Stimulated activated naive CD4-positive, alpha-beta T cell treated with Interleukin-2 at 50 U/mL for 16 hours (primary cell): ENCODE results near the gene DNMT3A.

Experiments
- DNase-seq: peaks from one replicate; lab custom pipeline; 2025; lab: John Stamatoyannopoulos, UW

Gene DNMT3A

GRCh38 chr2:25304826-25305596 lies 36.7 kb downstream of the DNMT3A start:
- no peak for DNase-seq

- DNase-seq = no peak
Measured at GRCh38 chr2:25304321-25304720, 37.4 kb downstream of the DNMT3A start.

GRCh38 chr2:25303633-25304236 lies 38.0 kb downstream of the DNMT3A start:
- no peak for DNase-seq

GRCh38 chr2:25302758-25303375 lies 38.9 kb downstream of the DNMT3A start:
- DNase-seq = no peak

- DNase-seq = peak; percentile 73
Measured at GRCh38 chr2:25301453-25302352, 40.0 kb downstream of the DNMT3A start.

GRCh38 chr2:25300001-25300400 lies 41.7 kb downstream of the DNMT3A start:
- no peak for DNase-seq

GRCh38 chr2:25298776-25299431 lies 42.8 kb downstream of the DNMT3A start:
- DNase-seq = no peak

GRCh38 chr2:25297738-25298137 lies 44.0 kb downstream of the DNMT3A start:
- no peak for DNase-seq

GRCh38 chr2:25295621-25296020 lies 46.1 kb downstream of the DNMT3A start:
- no peak for DNase-seq

GRCh38 chr2:25294573-25295462 lies 46.9 kb downstream of the DNMT3A start:
- peak; percentile 66 for DNase-seq

- DNase-seq = no peak
Measured at GRCh38 chr2:25293958-25294562, 47.7 kb downstream of the DNMT3A start.

GRCh38 chr2:25293145-25293544 lies 48.6 kb downstream of the DNMT3A start:
- DNase-seq = no peak

GRCh38 chr2:25292408-25292807 lies 49.3 kb downstream of the DNMT3A start:
- DNase-seq = no peak

- no peak for DNase-seq
Measured at GRCh38 chr2:25290811-25291495, 50.8 kb downstream of the DNMT3A start.

GRCh38 chr2:25286723-25287483 lies 54.8 kb downstream of the DNMT3A start:
- DNase-seq = no peak

GRCh38 chr2:25286025-25286400 lies 55.7 kb downstream of the DNMT3A start:
- peak; percentile 42 for DNase-seq

GRCh38 chr2:25285265-25286024 lies 56.3 kb downstream of the DNMT3A start:
- no peak for DNase-seq

GRCh38 chr2:25284756-25285155 lies 57.0 kb downstream of the DNMT3A start:
- no peak for DNase-seq
